Measurements from ENCODE around the gene RNF123.

Gene RNF123

GRCh38 chr3:49720855-49721595, 31.7 kb downstream of the RNF123 start:
- DNase-seq (ENCODE audit: low read depth) = no peak
- TF ChIP-seq MAX (IDR thresholded peaks at IDR 0.05; ENCODE audit: low read depth, low read length) = no peak
- H3K4me3 ChIP-seq (ENCODE audit: low read depth, low read length) = no peak overlapping the region

GRCh38 chr3:49721596-49721895, 32.2 kb downstream of the RNF123 start:
- DNase-seq (ENCODE audit: low read depth) = no peak
- no peak overlapping the region for H3K4me3 ChIP-seq (ENCODE audit: low read depth, low read length)
- TF ChIP-seq MAX (IDR thresholded peaks at IDR 0.05; ENCODE audit: low read depth, low read length) = no peak

- peak overlapping the region; percentile 98 for H3K4me3 ChIP-seq (ENCODE audit: low read depth, low read length)
- TF ChIP-seq MAX (IDR thresholded peaks at IDR 0.05; ENCODE audit: low read depth, low read length) (no peak), POLR2A (IDR thresholded peaks at IDR 0.05; ENCODE audit: extremely low read depth, insufficient read length) (no peak), CTCF (IDR thresholded peaks at IDR 0.05; ENCODE audit: low read depth, low read length) (no peak), MYC (IDR thresholded peaks at IDR 0.05; ENCODE audit: low read depth, low read length) (no peak)
- DNase-seq (ENCODE audit: low read depth) = no peak
Measured at GRCh38 chr3:49721896-49722781, 32.8 kb downstream of the RNF123 start.

- peak overlapping the region; percentile 98 for H3K4me3 ChIP-seq (ENCODE audit: low read depth, low read length)
- no peak for DNase-seq (ENCODE audit: low read depth)
- no peak for TF ChIP-seq MYC (IDR thresholded peaks at IDR 0.05; ENCODE audit: low read depth, low read length)
- no peak for TF ChIP-seq POLR2A (IDR thresholded peaks at IDR 0.05; ENCODE audit: extremely low read depth, insufficient read length)
- TF ChIP-seq CTCF (IDR thresholded peaks at IDR 0.05; ENCODE audit: low read depth, low read length) = no peak
- no peak for TF ChIP-seq MAX (IDR thresholded peaks at IDR 0.05; ENCODE audit: low read depth, low read length)
Measured at GRCh38 chr3:49722896-49723295, 33.5 kb downstream of the RNF123 start.

GRCh38 chr3:49723296-49723627, 33.9 kb downstream of the RNF123 start:
- H3K4me3 ChIP-seq (ENCODE audit: low read depth, low read length) = peak overlapping the region; percentile 98
- TF ChIP-seq MYC (IDR thresholded peaks at IDR 0.05; ENCODE audit: low read depth, low read length) (no peak), MAX (IDR thresholded peaks at IDR 0.05; ENCODE audit: low read depth, low read length) (peak; percentile 89)
- peak; percentile 58 for DNase-seq (ENCODE audit: low read depth)

- peak within 1 kb of the TSS; percentile 98 for H3K4me3 ChIP-seq (ENCODE audit: low read depth, low read length)
- peak; percentile 98 for DNase-seq (ENCODE audit: low read depth)
- TF ChIP-seq POLR2A (IDR thresholded peaks at IDR 0.05; ENCODE audit: extremely low read depth, insufficient read length) (peak; percentile 51), MAX (IDR thresholded peaks at IDR 0.05; ENCODE audit: low read depth, low read length) (no peak; the same call in 1 of the 2 replicates), CTCF (IDR thresholded peaks at IDR 0.05; ENCODE audit: low read depth, low read length) (no peak), MYC (IDR thresholded peaks at IDR 0.05; ENCODE audit: low read depth, low read length) (0 out of 2 replicates have a peak, but pooled peaks have one; percentile 9)
Measured at GRCh38 chr3:49723628-49724551, 34.5 kb downstream of the RNF123 start, which contains the start of gene GMPPB. GMPPB (minus strand) TSS chr3:49723951; CDS start chr3:49723726, 225 bp downstream.

All from NB4 (cell line).